Activated CD8-positive, alpha-beta T cell treated with anti-CD3 and anti-CD28 coated beads for 36 hours (primary cell): Measurements from ENCODE around the gene FCHSD2. TPM values are rescaled to one million over a fixed set of nuclear protein-coding genes. Genes with fewer than 3 reads are reported as not detected.

Experiments used
- ATAC-seq: fragments of 200-7000 bp; cut with Tn5 transposase; one replicate; pipeline ENCODE4 v1.10.0; 2021; ENCODE audit warnings: mild to moderate bottlenecking, moderate library complexity
- CTCF ChIA-PET: fragments of 350-600 bp; sonication (Branson Sonifier 250); formaldehyde crosslinking; loops from one replicate; lab custom pipeline; 2021; ENCODE audit warnings: antibody characterized with exemption; lab: Charles Lee
- POLR2A ChIA-PET: fragments of 350-600 bp; sonication (Branson Sonifier 250); formaldehyde crosslinking; loops from one replicate; lab custom pipeline; 2021; ENCODE audit warnings: antibody characterized with exemption; lab: Charles Lee
- DNase-seq: peaks from one replicate; pipeline ENCODE4 v3.0.0-alpha.2; 2020
- H3K27ac Mint-ChIP-seq: one replicate; pipeline ENCODE4 v1.8.0; 2021; ENCODE audit warnings: mild to moderate bottlenecking, mixed read lengths
- H3K27me3 Mint-ChIP-seq: one replicate; pipeline ENCODE4 v1.8.0; 2021; ENCODE audit warnings: mixed read lengths
- H3K36me3 Mint-ChIP-seq: one replicate; pipeline ENCODE4 v1.8.0; 2021; ENCODE audit warnings: low read depth, mixed read lengths
- H3K4me1 Mint-ChIP-seq: one replicate; pipeline ENCODE4 v1.8.0; 2021; ENCODE audit warnings: low read depth, mixed read lengths
- H3K4me3 Mint-ChIP-seq: one replicate; pipeline ENCODE4 v1.8.0; 2021; ENCODE audit warnings: mild to moderate bottlenecking, moderate library complexity, mixed read lengths
- H3K9me3 Mint-ChIP-seq: one replicate; pipeline ENCODE4 v1.8.0; 2021; ENCODE audit warnings: mixed read lengths
- CTCF ChIP-seq: fragments of 200-600 bp; IDR thresholded peaks from one replicate; pipeline ENCODE4 v1.8.0; 2022; ENCODE audit warnings: antibody characterized with exemption, mild to moderate bottlenecking
- intact Hi-C: fragments of 100-400 bp; cut with micrococcal nuclease; formaldehyde crosslinking; loops from one replicate; pipeline ENCODE4 v1.10.0; 2022
- total RNA-seq, 2 experiments: library from RNA; stranded (reverse); gene quantifications; one replicate each; pipeline ENCODE4 v1.2.3, GENCODE V29; 2021

FCHSD2 gene
- total RNA-seq, 2 experiments from 2014 or later: 23.6 to 24.8 TPM

GRCh38 chr11:72958791-72959190, 183.3 kb downstream of the FCHSD2 start:
- Mint-ChIP-seq H3K27me3 (no peaks in the 10 kb centered on the region), H3K9me3 (peaks cover 2% of the 10 kb centered on the region), H3K27ac (no peak overlapping the region), H3K36me3 (peaks cover 6% of the 10 kb centered on the region), H3K4me1 (peaks cover 14% of the 10 kb centered on the region), H3K4me3 (no peak overlapping the region)
- TF ChIP-seq CTCF: no peak
- CTCF ChIA-PET: no interaction called here
- POLR2A ChIA-PET: no interaction called here
- intact Hi-C loops: no loop called here
- DNase-seq: no peak
- ATAC-seq: no peak

GRCh38 chr11:72955466-72955865, 186.7 kb downstream of the FCHSD2 start:
- no peak for DNase-seq
- no peak overlapping the region for H3K4me3 Mint-ChIP-seq
- POLR2A ChIA-PET: no interaction called here
- peaks cover 2% of the 10 kb centered on the region for H3K9me3 Mint-ChIP-seq
- CTCF ChIA-PET: no interaction called here
- no peaks in the 10 kb centered on the region for H3K27me3 Mint-ChIP-seq
- H3K36me3 Mint-ChIP-seq: peaks cover 6% of the 10 kb centered on the region
- ATAC-seq: no peak
- no peak for TF ChIP-seq CTCF
- H3K4me1 Mint-ChIP-seq: peaks cover 5% of the 10 kb centered on the region
- no peak overlapping the region for H3K27ac Mint-ChIP-seq
- intact Hi-C loops: no loop called here

- Mint-ChIP-seq H3K36me3 (peaks cover 6% of the 10 kb centered on the region), H3K27me3 (no peaks in the 10 kb centered on the region), H3K27ac (no peak overlapping the region), H3K9me3 (peaks cover 2% of the 10 kb centered on the region), H3K4me3 (no peak overlapping the region), H3K4me1 (peaks cover 5% of the 10 kb centered on the region)
- no peak for TF ChIP-seq CTCF
- POLR2A ChIA-PET: no interaction called here
- CTCF ChIA-PET: no interaction called here
- DNase-seq: no peak
- intact Hi-C loops: no loop called here
- no peak for ATAC-seq
Observed at GRCh38 chr11:72954860-72955259, 187.3 kb downstream of the FCHSD2 start.

- Mint-ChIP-seq H3K27ac (no peak overlapping the region), H3K4me1 (peaks cover 5% of the 10 kb centered on the region)
- no peak for ATAC-seq
Observed at GRCh38 chr11:72953637-72954036, 188.5 kb downstream of the FCHSD2 start.

GRCh38 chr11:72951888-72952287, 190.2 kb downstream of the FCHSD2 start:
- no peak for DNase-seq
- intact Hi-C loops: no loop called here
- Mint-ChIP-seq H3K27ac (no peak overlapping the region), H3K36me3 (no peaks in the 10 kb centered on the region), H3K27me3 (no peaks in the 10 kb centered on the region), H3K4me1 (peaks cover 5% of the 10 kb centered on the region), H3K4me3 (no peak overlapping the region), H3K9me3 (no peaks in the 10 kb centered on the region)
- TF ChIP-seq CTCF: no peak
- CTCF ChIA-PET: no interaction called here
- POLR2A ChIA-PET: no interaction called here
- ATAC-seq: no peak

More at GRCh38 chr11:72953637-72954036, 188.5 kb downstream of the FCHSD2 start:
- Mint-ChIP-seq H3K27me3 (no peaks in the 10 kb centered on the region), H3K9me3 (peaks cover 2% of the 10 kb centered on the region), H3K36me3 (peaks cover 4% of the 10 kb centered on the region), H3K4me3 (no peak overlapping the region)
- CTCF ChIA-PET: no interaction called here
- intact Hi-C loops: no loop called here
- POLR2A ChIA-PET: no interaction called here
- no peak for DNase-seq
- no peak for TF ChIP-seq CTCF
